Inflammatory macrophage (primary cell): ENCODE data around the gene DNAJA3.
A peak's percentile ranks its signal among the peaks of the same experiment; 100 is the strongest.

Experiments used
- DNase-seq, 2 donors: peaks; one replicate each; pipeline ENCODE4 v3.0.0-alpha.2; 2020 to 2022
- total RNA-seq, 18 experiments: gene quantifications; one replicate each; lab custom pipeline; 2026; ENCODE audit warnings: mixed read lengths in 6 of 18, inconsistent platforms in 2 of 18; lab: John Stamatoyannopoulos, UW

DNAJA3 gene
- total RNA-seq: 8.6 to 58.0 (median 34.8) reads per million in 18 experiments

GRCh38 chr16:4425378-4426020 lies at the start of gene DNAJA3:
Gene DNAJA3, plus strand, starts transcription at chr16:4425868. Its CDS starts 14 bp downstream, at chr16:4425882.
- DNase-seq: peak; percentile 93 to 97

- no peak for DNase-seq
Observed at GRCh38 chr16:4376126-4376892, 49.4 kb upstream of the DNAJA3 start.

- DNase-seq: no peak
Observed at GRCh38 chr16:4376893-4377572, 48.6 kb upstream of the DNAJA3 start.

GRCh38 chr16:4377573-4378154 lies 48.0 kb upstream of the DNAJA3 start:
- no peak for DNase-seq

GRCh38 chr16:4378161-4378666 lies 47.5 kb upstream of the DNAJA3 start:
- no peak for DNase-seq

- no peak for DNase-seq
Observed at GRCh38 chr16:4378999-4379690, 46.5 kb upstream of the DNAJA3 start.

GRCh38 chr16:4380119-4381063 lies 45.3 kb upstream of the DNAJA3 start:
- no peak for DNase-seq

GRCh38 chr16:4381072-4381934 lies 44.4 kb upstream of the DNAJA3 start:
- no peak for DNase-seq

- DNase-seq: no peak
Observed at GRCh38 chr16:4381935-4382794, 43.5 kb upstream of the DNAJA3 start.

GRCh38 chr16:4382795-4383357 lies 42.8 kb upstream of the DNAJA3 start:
- DNase-seq: no peak

- DNase-seq: no peak
Observed at GRCh38 chr16:4383591-4384444, 41.9 kb upstream of the DNAJA3 start.

- no peak for DNase-seq
Observed at GRCh38 chr16:4384509-4384942, 41.1 kb upstream of the DNAJA3 start.

- no peak for DNase-seq
Observed at GRCh38 chr16:4385066-4385788, 40.4 kb upstream of the DNAJA3 start.

GRCh38 chr16:4385789-4386450 lies 39.7 kb upstream of the DNAJA3 start:
- DNase-seq: no peak

GRCh38 chr16:4386451-4386805 lies 39.2 kb upstream of the DNAJA3 start:
- DNase-seq: no peak

GRCh38 chr16:4386951-4387565 lies 38.6 kb upstream of the DNAJA3 start:
- DNase-seq: no peak
